ENCODE data around the gene KCNK13. TPM values are rescaled to one million over a fixed set of nuclear protein-coding genes. Genes with fewer than 3 reads are reported as not detected.
"Not testable (repeated sequence)": the region's sequence is repeated elsewhere in the genome, so short reads cannot be mapped to it uniquely, and the experiment has no call there.

The KCNK13 gene
- total RNA-seq, 1 donor from 2014 or later = 3.6 TPM

DNA sequence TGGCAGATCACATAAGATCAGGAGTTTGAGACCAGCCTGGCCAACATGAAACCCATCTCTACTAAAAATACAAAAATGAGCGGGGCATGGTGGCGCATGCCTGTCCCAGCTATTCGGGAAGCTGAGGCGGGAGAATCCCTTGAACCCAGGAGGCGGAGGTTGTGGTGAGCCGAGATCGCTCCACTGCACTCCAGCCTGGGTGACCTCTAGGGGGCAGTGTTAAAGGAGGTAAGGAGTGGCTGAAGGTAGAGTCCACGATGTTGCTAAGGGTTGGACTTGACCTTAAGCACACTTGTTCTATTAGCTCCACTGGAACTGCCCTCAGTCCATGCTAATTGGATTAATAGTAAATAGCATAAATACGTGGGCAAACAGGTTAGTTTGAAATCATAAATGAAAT is 132.1 kb downstream of the KCNK13 start:
- DNase-seq (ENCODE audit: low spot score) = no peak

DNA sequence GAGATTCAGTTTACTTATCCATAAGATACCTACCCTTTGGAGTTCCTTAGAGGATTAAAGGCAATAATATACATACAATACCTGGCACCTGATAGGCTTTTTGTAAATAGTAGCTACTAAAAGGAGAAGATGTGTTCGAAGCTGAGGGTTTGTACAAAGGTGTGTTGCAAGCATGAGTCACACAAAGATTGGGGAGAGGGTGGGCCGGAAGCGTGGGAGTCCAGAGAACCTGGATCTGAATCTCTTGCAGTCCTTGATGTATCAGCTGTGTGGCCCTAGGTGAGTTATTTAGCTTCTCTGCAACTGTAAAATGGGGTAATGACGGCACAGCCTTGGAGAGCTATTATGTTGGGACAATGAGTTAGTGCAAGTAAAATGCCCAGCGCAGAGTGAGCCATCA is 132.9 kb downstream of the KCNK13 start:
- DNase-seq (ENCODE audit: low spot score) = no peak

DNA sequence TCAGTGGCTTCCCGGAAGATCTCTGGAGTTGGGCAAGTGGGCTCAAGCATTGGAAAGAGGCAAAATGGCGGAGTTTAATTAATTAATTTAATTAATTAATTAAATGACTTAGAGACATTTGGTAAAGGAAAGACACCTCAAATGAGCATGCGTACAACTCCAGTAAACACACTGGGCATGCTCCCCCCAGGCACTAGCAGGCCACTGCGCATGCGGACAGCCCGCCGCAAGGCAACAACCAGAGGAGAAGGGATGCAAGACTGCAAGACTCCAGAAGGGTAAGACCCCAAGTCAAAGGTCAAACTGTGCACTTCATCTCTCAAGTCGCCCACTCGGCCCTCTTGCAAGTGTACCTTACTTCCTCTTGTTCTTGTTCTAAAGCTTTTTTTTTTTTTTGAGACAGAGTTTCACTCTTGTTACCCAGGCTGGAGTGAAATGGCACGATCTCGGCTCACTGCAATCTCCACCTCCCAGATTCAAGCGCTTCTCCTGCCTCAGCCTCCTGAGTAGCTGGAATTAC is 136.8 kb downstream of the KCNK13 start:
- DNase-seq (ENCODE audit: low spot score) = no peak

DNA sequence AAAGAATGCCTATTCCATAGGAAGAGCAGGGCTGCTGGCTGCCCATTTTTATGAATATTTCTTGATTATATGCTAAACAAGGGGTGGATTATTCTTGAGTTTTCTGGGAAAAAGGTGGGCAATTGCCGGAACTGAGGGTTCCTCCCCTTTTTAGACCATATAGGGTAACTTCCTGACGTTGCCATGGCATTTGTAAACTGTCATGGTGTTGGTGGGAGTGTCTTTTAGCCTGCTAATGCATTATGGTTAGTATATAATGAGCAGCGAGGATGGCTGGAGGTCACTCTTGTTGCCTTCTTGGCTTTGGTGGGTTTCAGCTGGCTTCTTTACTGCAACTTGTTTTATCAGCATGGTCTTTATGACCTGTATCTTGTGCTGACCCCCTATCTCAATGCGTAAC is 138.8 kb downstream of the KCNK13 start:
- DNase-seq (ENCODE audit: low spot score) = not testable (repeated sequence)

GRCh38 chr14:90201344-90201743 is 139.6 kb downstream of the KCNK13 start:
- no peak for DNase-seq (ENCODE audit: low spot score)

GRCh38 chr14:90204516-90204915 is 142.7 kb downstream of the KCNK13 start:
- no peak for DNase-seq (ENCODE audit: low spot score)

DNA sequence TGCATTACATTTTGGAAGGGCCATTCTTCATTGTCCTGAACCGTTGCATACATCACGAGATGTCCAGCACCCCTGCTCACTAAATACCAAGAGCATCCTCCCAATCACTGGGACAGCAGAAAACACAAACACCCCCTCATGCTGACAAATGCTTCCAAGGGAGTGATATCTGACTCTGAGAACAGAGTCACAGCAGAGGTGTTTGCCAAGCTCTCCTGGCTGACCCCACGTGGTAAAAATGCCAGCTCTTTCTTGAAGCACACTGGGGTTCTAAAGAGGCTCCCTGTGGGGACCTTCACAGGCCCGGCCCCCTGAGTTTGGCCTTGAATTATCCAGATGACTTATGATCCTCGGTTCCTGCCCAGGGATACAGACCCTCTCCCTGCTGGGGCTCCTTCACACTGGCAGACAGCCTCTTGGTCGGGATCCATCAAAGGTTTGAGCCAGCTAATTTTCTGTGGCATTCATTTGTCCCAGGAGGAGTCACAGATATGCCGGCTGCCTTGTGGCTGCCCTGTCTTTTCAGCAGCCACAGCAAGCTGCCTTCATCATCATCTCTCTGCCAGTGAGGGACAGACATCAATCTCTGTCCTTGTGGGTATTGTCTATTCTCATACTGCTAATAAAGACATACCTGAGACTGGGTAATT is 151.4 kb downstream of the KCNK13 start:
- no peak for DNase-seq (ENCODE audit: low spot score)

DNA sequence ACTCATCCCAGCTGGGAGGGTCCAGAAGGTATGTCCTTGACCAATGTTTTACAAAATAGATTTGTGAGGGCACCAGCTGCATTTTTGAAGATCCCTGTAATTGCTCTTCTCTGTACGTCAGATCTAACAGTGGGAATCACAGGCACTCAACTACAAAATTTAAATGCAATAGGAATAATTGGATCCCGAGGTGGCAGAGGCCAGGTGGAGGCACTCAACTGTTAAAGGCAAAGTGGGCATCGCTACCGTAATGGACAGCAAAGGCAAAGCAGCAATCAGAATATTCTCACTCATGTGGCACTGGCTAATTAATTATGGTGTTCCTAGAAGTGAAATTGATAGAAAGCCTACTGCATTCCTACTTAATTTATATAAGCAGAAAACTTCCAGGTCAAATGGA is 166.7 kb downstream of the KCNK13 start:
- no peak for DNase-seq (ENCODE audit: low spot score)

- DNase-seq (ENCODE audit: low spot score) = not testable (repeated sequence)
Measured at GRCh38 chr14:90229942-90230341, 168.1 kb downstream of the KCNK13 start.

Other genes starting within 250 kb of the KCNK13 start
- 15.9 TPM for gene EFCAB11, start 107.3 kb upstream of the KCNK13 start, total RNA-seq (ENCODE audit: insufficient read depth, low replicate concordance)
- gene TDP1, start 106.1 kb upstream of the KCNK13 start, total RNA-seq (ENCODE audit: insufficient read depth, low replicate concordance) = 24.1 TPM
- gene PSMC1, start 194.6 kb downstream of the KCNK13 start, total RNA-seq (ENCODE audit: insufficient read depth, low replicate concordance) = 34.4 TPM

All from umbilical cord (tissue), 2 donors.